ENCODE data around the gene EIF4H. TPM values are rescaled to one million over a fixed set of nuclear protein-coding genes. Genes with fewer than 3 reads are reported as not detected.

Gene EIF4H
- total and polyA plus RNA-seq, 2 of the 8 experiments (the other 6 are each of a cell fraction or from before 2014, with no cell fraction given): 323 to 382 TPM

DNA sequence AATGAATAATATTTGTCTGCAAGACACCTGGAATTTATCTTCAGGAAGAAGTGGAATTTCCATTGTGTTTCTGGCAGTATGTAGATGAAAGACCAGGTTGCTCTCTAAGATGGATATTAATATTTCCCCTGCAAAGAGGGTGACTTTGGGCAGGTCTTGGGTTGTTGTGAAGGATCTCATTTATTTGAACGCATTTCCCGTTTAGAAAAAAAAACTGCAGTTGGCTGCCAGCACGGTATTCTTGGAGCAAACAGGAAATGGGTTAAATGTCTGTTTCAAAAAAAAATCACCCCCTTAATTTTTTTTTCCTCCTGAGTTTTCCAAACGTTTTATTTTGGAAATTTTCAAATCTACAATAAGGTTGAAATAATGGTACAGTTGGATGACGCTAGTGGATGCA is 11.5 kb downstream of the EIF4H start:
- H3K14ac ChIP-seq (ENCODE audit: insufficient read length): no peak overlapping the region
- no peaks in the 10 kb centered on the region for H3K23me2 ChIP-seq (ENCODE audit: low read depth, low read length)
- H4K20me1 ChIP-seq (replicated peaks in 1 of 2; ENCODE audit: control insufficient read depth in 1 of 2, insufficient read depth in 2 of 2, low read length in 2 of 2): peaks cover 41 to 45% of the 10 kb centered on the region in 2 experiments
- ChIA-PET POLR2A (ENCODE audit: partially characterized antibody) (interaction anchor here (1.6 kb wide), 1 partner anchor 14 kb away, joined by 5 read pairs; no protein-coding TSS in a partner anchor), CTCF (ENCODE audit: partially characterized antibody) (interaction anchor here (0.6 to 3.5 kb wide), 6 partner anchors 7 to 159 kb away, joined by 3 to 24 read pairs (median 5); no protein-coding TSS in a partner anchor)
- no peak overlapping the region for H2BK20ac ChIP-seq (ENCODE audit: low read length)
- no peak for TF ChIP-seq TBP (IDR thresholded peaks at IDR 0.05; ENCODE audit: low read depth, low read length)
- TF ChIP-seq, protein P1, sequence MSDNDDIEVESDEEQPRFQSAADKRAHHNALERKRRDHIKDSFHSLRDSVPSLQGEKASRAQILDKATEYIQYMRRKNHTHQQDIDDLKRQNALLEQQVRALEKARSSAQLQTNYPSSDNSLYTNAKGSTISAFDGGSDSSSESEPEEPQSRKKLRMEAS (IDR thresholded peaks at IDR 0.05): no peak
- no peak for TF ChIP-seq SRF (IDR thresholded peaks at IDR 0.05; ENCODE audit: low read depth, low read length)
- TF ChIP-seq NANOG (IDR thresholded peaks at IDR 0.05; ENCODE audit: insufficient read depth, low read depth, low read length, poor library complexity, severe bottlenecking): no peak
- TF ChIP-seq SIRT6 (IDR thresholded peaks at IDR 0.05; ENCODE audit: low read length): no peak
- TF ChIP-seq SIN3A (conservative IDR thresholded peaks at IDR 0.05 in 1 of 2, IDR thresholded peaks at IDR 0.05 in 1 of 2; ENCODE audit: low read depth in 1 of 2, low read length in 2 of 2): no peak
- TF ChIP-seq RFX5 (IDR thresholded peaks at IDR 0.05; ENCODE audit: borderline replicate concordance, low read depth, low read length): no peak
- H3K23ac ChIP-seq (ENCODE audit: insufficient read length): no peak overlapping the region
- no peak overlapping the region for H2BK5ac ChIP-seq (ENCODE audit: low read depth, low read length)
- H4K91ac ChIP-seq (replicated peaks; ENCODE audit: insufficient read length, low read length): no peak overlapping the region
- H3K79me1 ChIP-seq (ENCODE audit: low read depth, low read length): peaks cover 19% of the 10 kb centered on the region
- no peak overlapping the region for H2BK15ac ChIP-seq (ENCODE audit: low read length)
- no peak overlapping the region for H4K5ac ChIP-seq (ENCODE audit: insufficient read length, low read depth, low read length)
- no peak overlapping the region; a peak in 1 of 7 replicates for H3K9ac ChIP-seq (replicated peaks in 1 of 4; ENCODE audit: extremely low read depth in 1 of 4, low read depth in 3 of 4, low read length in 3 of 4)
- no peak overlapping the region for H4K8ac ChIP-seq (ENCODE audit: extremely low read depth, insufficient read depth, low read length)
- H3K36me3 ChIP-seq (ENCODE audit: control insufficient read depth in 2 of 4, insufficient read depth in 4 of 4, low read length in 3 of 4): peaks cover 26 to 57% (median 31%) of the 10 kb centered on the region in 4 experiments
- no peak overlapping the region for H3K4me2 ChIP-seq (ENCODE audit: insufficient read depth in 1 of 2, low read depth in 2 of 2, low read length in 2 of 2)
- H3K4me3 ChIP-seq (ENCODE audit: extremely low read depth in 1 of 4, insufficient read depth in 2 of 4, low read depth in 3 of 4, low read length in 4 of 4): no peak overlapping the region
- H2AFZ ChIP-seq (ENCODE audit: low read length): no peak overlapping the region
- no peaks in the 10 kb centered on the region for H3K9me3 ChIP-seq (ENCODE audit: insufficient read depth in 2 of 2, low read depth in 1 of 2, low read length in 1 of 2)
- H2BK120ac ChIP-seq (replicated peaks; ENCODE audit: low read depth, low read length): no peak overlapping the region
- no peak overlapping the region for H3K18ac ChIP-seq (ENCODE audit: extremely low read depth, low read length)
- no peak for FAIRE-seq
- no peak overlapping the region for H3K27ac ChIP-seq (ENCODE audit: low read depth, low read length)
- no peak overlapping the region for H3K4ac ChIP-seq (replicated peaks; ENCODE audit: insufficient read length, low read depth, low read length)
- no peak overlapping the region for H2AK5ac ChIP-seq (ENCODE audit: low read depth, low read length)
- H2BK12ac ChIP-seq (ENCODE audit: low read depth, low read length): no peak overlapping the region
- peaks cover 56 to 97% of the 10 kb centered on the region in 2 experiments for H3K79me2 ChIP-seq (ENCODE audit: control insufficient read depth in 1 of 2, insufficient read depth in 2 of 2, low read length in 2 of 2)
- no peak overlapping the region for H3K56ac ChIP-seq (replicated peaks; ENCODE audit: insufficient read length, low read depth, low read length)
- WGBS, 2 experiments (ENCODE audit: extremely low coverage in 1 of 2, insufficient coverage in 1 of 2, insufficient read length in 1 of 2, insufficient replicate concordance in 2 of 2, low coverage in 1 of 2, low lambda C conversion rate in 2 of 2, missing lambda C conversion rate in 1 of 2): 78% methylated on average over 5 of the region's 5 CpGs; no CpG with 5 or more reads in 1 of the 2 experiments
- DNase-seq (ENCODE audit: low read depth in 1 of 2, low spot score in 2 of 2): no peak
- no peaks in the 10 kb centered on the region for H3K27me3 ChIP-seq (replicated peaks in 1 of 4; ENCODE audit: control insufficient read depth in 3 of 4, extremely low read depth in 1 of 4, insufficient read depth in 3 of 4, low read length in 3 of 4)
- peaks cover 0 to 6% (median 2%) of the 10 kb centered on the region in 4 experiments; a peak in 4 of 7 replicates for H3K4me1 ChIP-seq (replicated peaks in 1 of 4; ENCODE audit: control insufficient read depth in 3 of 4, insufficient read depth in 4 of 4, low read length in 3 of 4)

Data from H1 (cell line).